ENCODE measurements around the gene PPP2R2B.

Gene PPP2R2B

DNA sequence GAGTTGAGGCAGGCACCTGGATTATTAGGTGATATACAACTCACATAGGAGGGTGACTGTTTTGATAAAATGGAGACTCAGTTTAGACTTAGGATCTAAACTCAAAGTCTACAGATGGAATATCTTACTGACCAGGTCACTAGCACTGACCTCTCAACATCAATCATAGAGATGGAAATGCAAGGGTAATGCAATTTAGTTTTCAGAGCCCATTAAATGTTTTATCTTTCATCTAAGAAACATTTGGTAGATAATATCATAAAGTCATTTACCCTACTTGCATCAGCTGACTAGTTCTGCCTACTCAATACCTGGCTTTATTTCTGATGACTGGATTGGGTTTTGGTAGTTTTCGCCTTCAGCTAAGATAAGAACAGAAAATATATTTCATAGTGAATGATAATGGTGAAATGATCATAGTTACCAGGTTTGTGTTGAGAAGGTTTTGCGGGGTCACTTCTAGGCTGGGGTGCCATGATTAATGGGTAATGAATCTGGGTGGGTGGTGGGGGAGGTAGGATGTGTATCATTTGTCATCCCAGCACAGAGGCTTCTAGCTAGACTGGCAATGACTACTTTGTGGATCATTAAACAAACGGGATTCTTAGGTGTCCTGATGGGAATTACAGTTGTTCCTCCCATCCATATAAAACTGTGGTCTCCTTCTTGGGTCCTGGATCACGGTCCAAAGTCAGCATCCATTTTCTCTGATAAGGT lies 173.4 kb downstream of the PPP2R2B start:
- no peaks in the 10 kb centered on the region for H3K4me1 ChIP-seq (ENCODE audit: control insufficient read depth, insufficient read depth, low read length, unreplicated experiment)
- no peak overlapping the region for H2AFZ ChIP-seq (ENCODE audit: low read length, unreplicated experiment)
- no peaks in the 10 kb centered on the region for H3K36me3 ChIP-seq (ENCODE audit: insufficient read depth, low read length)
- no peaks in the 10 kb centered on the region for H3K27me3 ChIP-seq (ENCODE audit: insufficient read depth, low read length)
- H3K79me2 ChIP-seq (ENCODE audit: control insufficient read depth, insufficient read depth, low read length, unreplicated experiment) = no peaks in the 10 kb centered on the region
- H3K27ac ChIP-seq (ENCODE audit: low read depth, low read length) = no peak overlapping the region
- no peak overlapping the region for H3K4me3 ChIP-seq (ENCODE audit: low read depth, low read length)

- H3K36me3 ChIP-seq (ENCODE audit: insufficient read depth, low read length) = no peaks in the 10 kb centered on the region
- no peak overlapping the region for H2AFZ ChIP-seq (ENCODE audit: low read length, unreplicated experiment)
- no peaks in the 10 kb centered on the region for H3K4me1 ChIP-seq (ENCODE audit: control insufficient read depth, insufficient read depth, low read length, unreplicated experiment)
- no peaks in the 10 kb centered on the region for H3K79me2 ChIP-seq (ENCODE audit: control insufficient read depth, insufficient read depth, low read length, unreplicated experiment)
- H3K27me3 ChIP-seq (ENCODE audit: insufficient read depth, low read length) = no peaks in the 10 kb centered on the region
- H3K27ac ChIP-seq (ENCODE audit: low read depth, low read length) = no peak overlapping the region
- no peak overlapping the region for H3K4me3 ChIP-seq (ENCODE audit: low read depth, low read length)
These were observed 174.7 kb downstream of the PPP2R2B start for GRCh38 chr5:146703899-146704298.

- no peaks in the 10 kb centered on the region for H3K79me2 ChIP-seq (ENCODE audit: control insufficient read depth, insufficient read depth, low read length, unreplicated experiment)
- no peak overlapping the region for H2AFZ ChIP-seq (ENCODE audit: low read length, unreplicated experiment)
- no peaks in the 10 kb centered on the region for H3K4me1 ChIP-seq (ENCODE audit: control insufficient read depth, insufficient read depth, low read length, unreplicated experiment)
- no peak overlapping the region for H3K4me3 ChIP-seq (ENCODE audit: low read depth, low read length)
- no peak overlapping the region for H3K27ac ChIP-seq (ENCODE audit: low read depth, low read length)
- H3K36me3 ChIP-seq (ENCODE audit: insufficient read depth, low read length) = no peaks in the 10 kb centered on the region
- H3K27me3 ChIP-seq (ENCODE audit: insufficient read depth, low read length) = no peaks in the 10 kb centered on the region
These were observed 175.1 kb downstream of the PPP2R2B start for GRCh38 chr5:146703499-146703898.

GRCh38 chr5:146699664-146700418 lies 178.7 kb downstream of the PPP2R2B start:
- Histone ChIP-seq H2AFZ (ENCODE audit: low read length, unreplicated experiment) (no peak overlapping the region), H3K4me3 (ENCODE audit: low read depth, low read length) (no peak overlapping the region), H3K79me2 (ENCODE audit: control insufficient read depth, insufficient read depth, low read length, unreplicated experiment) (no peaks in the 10 kb centered on the region), H3K4me1 (ENCODE audit: control insufficient read depth, insufficient read depth, low read length, unreplicated experiment) (no peaks in the 10 kb centered on the region), H3K36me3 (ENCODE audit: insufficient read depth, low read length) (no peaks in the 10 kb centered on the region), H3K27me3 (ENCODE audit: insufficient read depth, low read length) (no peaks in the 10 kb centered on the region), H3K27ac (ENCODE audit: low read depth, low read length) (no peak overlapping the region)

- no peaks in the 10 kb centered on the region for H3K36me3 ChIP-seq (ENCODE audit: insufficient read depth, low read length)
- H2AFZ ChIP-seq (ENCODE audit: low read length, unreplicated experiment) = no peak overlapping the region
- H3K27ac ChIP-seq (ENCODE audit: low read depth, low read length) = no peak overlapping the region
- no peaks in the 10 kb centered on the region for H3K4me1 ChIP-seq (ENCODE audit: control insufficient read depth, insufficient read depth, low read length, unreplicated experiment)
- no peak overlapping the region for H3K4me3 ChIP-seq (ENCODE audit: low read depth, low read length)
- H3K27me3 ChIP-seq (ENCODE audit: insufficient read depth, low read length) = no peaks in the 10 kb centered on the region
- H3K79me2 ChIP-seq (ENCODE audit: control insufficient read depth, insufficient read depth, low read length, unreplicated experiment) = no peaks in the 10 kb centered on the region
These were observed 179.4 kb downstream of the PPP2R2B start for GRCh38 chr5:146699138-146699537.

DNA sequence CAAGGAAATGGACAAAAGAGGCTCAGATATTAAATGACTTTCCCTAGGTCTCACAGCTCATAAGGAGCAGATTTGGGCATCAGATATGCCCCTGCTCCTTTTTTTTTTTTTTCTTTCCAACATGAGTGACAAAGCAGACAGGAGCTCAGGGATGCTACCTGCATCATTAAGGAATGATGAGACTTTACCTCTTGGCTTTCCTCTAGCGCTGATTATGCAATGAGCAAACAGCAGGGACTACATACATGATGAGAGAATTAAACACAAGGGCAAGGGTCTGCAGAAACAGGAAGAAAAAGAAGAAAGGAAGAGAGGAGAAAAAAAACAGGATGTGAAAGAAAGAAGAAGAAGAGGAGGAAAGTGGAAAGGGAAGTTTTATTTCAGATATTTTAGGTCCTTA lies 179.9 kb downstream of the PPP2R2B start:
- no peak overlapping the region for H3K4me3 ChIP-seq (ENCODE audit: low read depth, low read length)
- H3K4me1 ChIP-seq (ENCODE audit: control insufficient read depth, insufficient read depth, low read length, unreplicated experiment) = no peaks in the 10 kb centered on the region
- H3K36me3 ChIP-seq (ENCODE audit: insufficient read depth, low read length) = no peaks in the 10 kb centered on the region

GRCh38 chr5:146697211-146697610 lies 181.3 kb downstream of the PPP2R2B start:
- Histone ChIP-seq H3K27ac (ENCODE audit: low read depth, low read length) (no peak overlapping the region), H2AFZ (ENCODE audit: low read length, unreplicated experiment) (no peak overlapping the region), H3K4me3 (ENCODE audit: low read depth, low read length) (no peak overlapping the region), H3K79me2 (ENCODE audit: control insufficient read depth, insufficient read depth, low read length, unreplicated experiment) (no peaks in the 10 kb centered on the region), H3K27me3 (ENCODE audit: insufficient read depth, low read length) (no peaks in the 10 kb centered on the region), H3K4me1 (ENCODE audit: control insufficient read depth, insufficient read depth, low read length, unreplicated experiment) (no peaks in the 10 kb centered on the region), H3K36me3 (ENCODE audit: insufficient read depth, low read length) (no peaks in the 10 kb centered on the region)

More for the DNA sequence above, 179.9 kb downstream of the PPP2R2B start:
- no peak overlapping the region for H3K27ac ChIP-seq (ENCODE audit: low read depth, low read length)
- H2AFZ ChIP-seq (ENCODE audit: low read length, unreplicated experiment) = no peak overlapping the region
- H3K79me2 ChIP-seq (ENCODE audit: control insufficient read depth, insufficient read depth, low read length, unreplicated experiment) = no peaks in the 10 kb centered on the region
- H3K27me3 ChIP-seq (ENCODE audit: insufficient read depth, low read length) = no peaks in the 10 kb centered on the region

DNA sequence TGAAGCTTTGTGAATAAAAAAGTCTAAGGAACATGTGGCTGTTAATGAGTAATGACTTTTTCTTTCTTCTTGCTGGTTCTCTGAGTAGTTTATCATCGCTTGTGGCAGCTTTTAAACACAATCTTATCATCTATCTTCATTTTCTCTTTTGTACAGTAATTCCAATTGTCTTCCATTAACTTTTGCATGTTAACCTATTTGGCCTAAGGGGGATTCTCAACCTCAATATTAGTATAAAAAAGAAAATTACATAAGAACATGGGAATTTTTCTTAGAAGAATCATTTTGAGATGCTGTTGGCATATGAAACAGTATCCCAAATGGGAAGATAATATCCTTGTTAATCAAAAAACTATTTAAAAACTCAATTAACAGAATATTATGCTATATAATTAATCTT lies 182.9 kb downstream of the PPP2R2B start:
- Histone ChIP-seq H3K36me3 (ENCODE audit: insufficient read depth, low read length) (no peaks in the 10 kb centered on the region), H2AFZ (ENCODE audit: low read length, unreplicated experiment) (no peak overlapping the region), H3K4me3 (ENCODE audit: low read depth, low read length) (no peak overlapping the region), H3K27ac (ENCODE audit: low read depth, low read length) (no peak overlapping the region), H3K79me2 (ENCODE audit: control insufficient read depth, insufficient read depth, low read length, unreplicated experiment) (no peaks in the 10 kb centered on the region), H3K4me1 (ENCODE audit: control insufficient read depth, insufficient read depth, low read length, unreplicated experiment) (no peaks in the 10 kb centered on the region), H3K27me3 (ENCODE audit: insufficient read depth, low read length) (no peaks in the 10 kb centered on the region)

- H3K79me2 ChIP-seq (ENCODE audit: control insufficient read depth, insufficient read depth, low read length, unreplicated experiment) = no peaks in the 10 kb centered on the region
- no peak overlapping the region for H3K27ac ChIP-seq (ENCODE audit: low read depth, low read length)
- no peak overlapping the region for H3K4me3 ChIP-seq (ENCODE audit: low read depth, low read length)
- no peak overlapping the region for H2AFZ ChIP-seq (ENCODE audit: low read length, unreplicated experiment)
- H3K27me3 ChIP-seq (ENCODE audit: insufficient read depth, low read length) = 0 out of 2 replicates have a peak, but pooled peaks cover 2% of the 10 kb centered on the region
- H3K36me3 ChIP-seq (ENCODE audit: insufficient read depth, low read length) = no peaks in the 10 kb centered on the region
- no peaks in the 10 kb centered on the region for H3K4me1 ChIP-seq (ENCODE audit: control insufficient read depth, insufficient read depth, low read length, unreplicated experiment)
These were observed 187.6 kb downstream of the PPP2R2B start for GRCh38 chr5:146690880-146691355.

DNA sequence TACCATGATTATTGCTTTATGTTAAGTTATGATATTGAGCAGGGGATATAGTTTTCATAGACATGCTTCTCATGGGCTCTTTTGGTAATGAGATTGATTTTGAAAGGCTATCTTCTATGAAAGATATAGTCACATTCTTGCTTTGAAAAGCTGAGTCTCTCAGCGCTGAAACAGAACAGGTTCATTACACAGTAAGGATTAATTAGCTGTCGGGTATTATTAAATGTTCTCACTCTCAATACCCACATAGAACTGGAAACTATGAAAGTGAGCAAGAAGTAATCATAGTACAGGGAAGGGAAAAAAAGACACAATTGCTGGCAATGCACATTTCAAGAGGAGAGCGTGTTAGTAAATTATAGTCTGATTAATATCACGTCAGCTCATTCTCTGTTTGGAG lies 190.9 kb downstream of the PPP2R2B start:
- no peaks in the 10 kb centered on the region for H3K4me1 ChIP-seq (ENCODE audit: control insufficient read depth, insufficient read depth, low read length, unreplicated experiment)
- no peak overlapping the region for H3K4me3 ChIP-seq (ENCODE audit: low read depth, low read length)
- H3K79me2 ChIP-seq (ENCODE audit: control insufficient read depth, insufficient read depth, low read length, unreplicated experiment) = no peaks in the 10 kb centered on the region
- no peak overlapping the region for H2AFZ ChIP-seq (ENCODE audit: low read length, unreplicated experiment)
- no peak overlapping the region for H3K27ac ChIP-seq (ENCODE audit: low read depth, low read length)
- no peaks in the 10 kb centered on the region for H3K36me3 ChIP-seq (ENCODE audit: insufficient read depth, low read length)
- 0 out of 2 replicates have a peak, but pooled peaks cover 2% of the 10 kb centered on the region for H3K27me3 ChIP-seq (ENCODE audit: insufficient read depth, low read length)

- Histone ChIP-seq H3K27ac (ENCODE audit: low read depth, low read length) (no peak overlapping the region), H3K79me2 (ENCODE audit: control insufficient read depth, insufficient read depth, low read length, unreplicated experiment) (no peaks in the 10 kb centered on the region), H3K36me3 (ENCODE audit: insufficient read depth, low read length) (no peaks in the 10 kb centered on the region), H3K27me3 (ENCODE audit: insufficient read depth, low read length) (no peaks in the 10 kb centered on the region; the same call in 1 of the 2 replicates), H2AFZ (ENCODE audit: low read length, unreplicated experiment) (no peak overlapping the region), H3K4me3 (ENCODE audit: low read depth, low read length) (no peak overlapping the region), H3K4me1 (ENCODE audit: control insufficient read depth, insufficient read depth, low read length, unreplicated experiment) (no peaks in the 10 kb centered on the region)
These were observed 194.7 kb downstream of the PPP2R2B start for GRCh38 chr5:146683861-146684260.

All from ACC112 (cell line).